Measurements from ENCODE around the gene NEDD8.

Gene NEDD8

GRCh38 chr14:24192933-24193332 lies 39.2 kb downstream of the NEDD8 start:
- no peak for ATAC-seq
- TF ChIP-seq CSDC2 (CRISPR knock-in tag; IDR thresholded peaks at IDR 0.05): no peak

- TF ChIP-seq PPARA (CRISPR knock-in tag; IDR thresholded peaks at IDR 0.05; ENCODE audit: borderline replicate concordance) (no peak), PATZ1 (CRISPR knock-in tag; IDR thresholded peaks at IDR 0.05; ENCODE audit: borderline replicate concordance) (no peak), ZNF565 (CRISPR knock-in tag; conservative IDR thresholded peaks at IDR 0.05; ENCODE audit: low read depth) (no peak), ARNTL (CRISPR knock-in tag; IDR thresholded peaks at IDR 0.05; ENCODE audit: borderline replicate concordance, low read depth) (no peak), ZNF70 (CRISPR knock-in tag; IDR thresholded peaks at IDR 0.05) (no peak), TCF4 (CRISPR knock-in tag; IDR thresholded peaks at IDR 0.05; ENCODE audit: borderline replicate concordance) (no peak)
- no peak for ATAC-seq
These were observed 41.8 kb downstream of the NEDD8 start for GRCh38 chr14:24190416-24190815.

GRCh38 chr14:24189460-24189859 lies 42.7 kb downstream of the NEDD8 start:
- TF ChIP-seq GLIS3 (CRISPR knock-in tag; IDR thresholded peaks at IDR 0.05): no peak
- TF ChIP-seq OSR1 (CRISPR knock-in tag; IDR thresholded peaks at IDR 0.05): no peak
- TF ChIP-seq ZC3H10 (CRISPR knock-in tag; IDR thresholded peaks at IDR 0.05): no peak
- TF ChIP-seq PPARA (CRISPR knock-in tag; IDR thresholded peaks at IDR 0.05; ENCODE audit: borderline replicate concordance): no peak
- no peak for TF ChIP-seq CSDC2 (CRISPR knock-in tag; IDR thresholded peaks at IDR 0.05)
- no peak for TF ChIP-seq ZNF8 (CRISPR knock-in tag; IDR thresholded peaks at IDR 0.05)
- no peak for TF ChIP-seq POU6F1 (CRISPR knock-in tag; IDR thresholded peaks at IDR 0.05; ENCODE audit: borderline replicate concordance, low read depth)
- TF ChIP-seq ESRRG (CRISPR knock-in tag; IDR thresholded peaks at IDR 0.05): no peak
- no peak for ATAC-seq

DNA sequence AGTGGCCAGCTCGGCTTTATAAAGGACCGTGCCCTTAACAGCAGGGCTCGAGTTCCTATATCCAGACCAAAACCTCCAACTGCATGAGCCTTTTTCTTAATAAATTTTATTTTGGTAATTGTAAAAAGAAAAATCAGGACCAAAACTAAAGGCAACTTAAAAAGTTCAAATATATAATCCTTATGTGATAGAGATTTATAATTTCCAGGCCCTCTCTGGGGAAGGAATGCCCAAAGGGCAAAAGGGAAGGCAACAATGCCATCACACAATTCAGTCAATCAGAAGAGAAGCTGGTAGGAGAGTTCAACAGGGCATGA lies 43.1 kb downstream of the NEDD8 start:
- TF ChIP-seq GLIS3 (CRISPR knock-in tag; IDR thresholded peaks at IDR 0.05): no peak
- no peak for TF ChIP-seq OSR1 (CRISPR knock-in tag; IDR thresholded peaks at IDR 0.05)
- no peak for TF ChIP-seq ZNF8 (CRISPR knock-in tag; IDR thresholded peaks at IDR 0.05)
- no peak for TF ChIP-seq ZFP3 (CRISPR knock-in tag; IDR thresholded peaks at IDR 0.05)
- ATAC-seq: no peak

- TF ChIP-seq ZNF70 (CRISPR knock-in tag; IDR thresholded peaks at IDR 0.05) (no peak), ZNF8 (CRISPR knock-in tag; IDR thresholded peaks at IDR 0.05) (0 out of 2 replicates have a peak, but pooled peaks have one; percentile 16)
- peak; percentile 92 for ATAC-seq
These were observed 43.7 kb downstream of the NEDD8 start, which contains the start of gene IPO4 for GRCh38 chr14:24188251-24189058. IPO4 (minus strand) TSS chr14:24188816; CDS start chr14:24188787, 29 bp downstream.

- no peak for ATAC-seq
- TF ChIP-seq GLIS3 (CRISPR knock-in tag; IDR thresholded peaks at IDR 0.05): no peak
These were observed 44.6 kb downstream of the NEDD8 start for GRCh38 chr14:24187539-24187915.

DNA sequence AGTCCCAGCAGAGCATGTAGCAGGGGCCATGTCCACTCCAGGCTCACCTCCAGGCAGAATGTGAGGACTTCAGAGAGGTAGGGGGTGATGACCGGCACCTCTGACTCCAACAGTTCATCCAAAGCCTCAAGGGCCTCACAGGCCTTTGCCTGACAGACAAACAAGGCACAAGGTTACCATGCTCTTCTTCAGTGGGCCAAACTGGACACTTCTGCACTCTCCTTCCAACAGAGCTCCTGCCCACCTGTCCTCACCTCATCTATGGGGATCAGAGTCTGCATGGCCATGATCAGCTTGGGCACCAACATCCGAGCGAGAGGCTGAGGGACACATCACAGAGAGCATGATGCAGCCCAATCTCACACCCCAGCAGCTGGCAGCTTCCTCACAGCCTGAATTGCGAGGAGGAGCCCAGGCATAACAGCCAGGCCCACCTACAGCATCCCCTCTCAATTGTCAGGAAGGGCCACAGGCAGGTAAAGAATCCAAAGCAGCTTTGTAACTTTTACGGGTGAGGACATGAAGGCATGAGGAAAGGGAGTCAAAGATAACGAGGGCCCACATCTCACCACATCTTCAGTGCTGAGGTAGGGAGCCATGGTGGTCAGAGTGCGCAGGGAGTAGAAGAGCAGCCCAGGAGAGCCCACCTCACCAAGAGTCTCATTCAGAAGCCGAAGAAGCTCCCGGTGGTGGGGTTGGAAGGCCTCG lies 45.2 kb downstream of the NEDD8 start:
- ATAC-seq: no peak
- TF ChIP-seq PPARA (CRISPR knock-in tag; IDR thresholded peaks at IDR 0.05; ENCODE audit: borderline replicate concordance) (no peak), GLIS3 (CRISPR knock-in tag; IDR thresholded peaks at IDR 0.05) (no peak), OSR1 (CRISPR knock-in tag; IDR thresholded peaks at IDR 0.05) (no peak), TCF4 (CRISPR knock-in tag; IDR thresholded peaks at IDR 0.05; ENCODE audit: borderline replicate concordance) (no peak), ZC3H10 (CRISPR knock-in tag; IDR thresholded peaks at IDR 0.05) (no peak)

DNA sequence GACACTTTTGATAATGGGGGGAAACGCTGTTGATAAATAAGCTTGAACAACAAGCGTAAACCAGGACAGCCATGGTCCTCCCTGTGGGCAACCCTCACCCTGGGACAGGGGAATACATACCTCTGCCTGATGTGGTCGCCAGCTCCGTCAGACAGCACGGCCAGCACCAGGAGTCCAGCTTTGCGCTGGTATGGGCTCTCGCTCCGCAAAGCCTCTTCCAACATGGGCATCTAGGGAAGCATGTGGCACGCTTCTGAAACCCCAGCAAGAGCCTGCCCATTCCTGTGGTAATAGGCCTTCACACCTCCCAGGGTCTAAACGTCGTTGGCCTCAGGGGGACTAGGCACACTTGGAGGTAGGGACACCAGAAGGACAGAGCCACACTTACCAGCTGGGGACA lies 46.4 kb downstream of the NEDD8 start:
- ATAC-seq: no peak
- TF ChIP-seq, protein P1, sequence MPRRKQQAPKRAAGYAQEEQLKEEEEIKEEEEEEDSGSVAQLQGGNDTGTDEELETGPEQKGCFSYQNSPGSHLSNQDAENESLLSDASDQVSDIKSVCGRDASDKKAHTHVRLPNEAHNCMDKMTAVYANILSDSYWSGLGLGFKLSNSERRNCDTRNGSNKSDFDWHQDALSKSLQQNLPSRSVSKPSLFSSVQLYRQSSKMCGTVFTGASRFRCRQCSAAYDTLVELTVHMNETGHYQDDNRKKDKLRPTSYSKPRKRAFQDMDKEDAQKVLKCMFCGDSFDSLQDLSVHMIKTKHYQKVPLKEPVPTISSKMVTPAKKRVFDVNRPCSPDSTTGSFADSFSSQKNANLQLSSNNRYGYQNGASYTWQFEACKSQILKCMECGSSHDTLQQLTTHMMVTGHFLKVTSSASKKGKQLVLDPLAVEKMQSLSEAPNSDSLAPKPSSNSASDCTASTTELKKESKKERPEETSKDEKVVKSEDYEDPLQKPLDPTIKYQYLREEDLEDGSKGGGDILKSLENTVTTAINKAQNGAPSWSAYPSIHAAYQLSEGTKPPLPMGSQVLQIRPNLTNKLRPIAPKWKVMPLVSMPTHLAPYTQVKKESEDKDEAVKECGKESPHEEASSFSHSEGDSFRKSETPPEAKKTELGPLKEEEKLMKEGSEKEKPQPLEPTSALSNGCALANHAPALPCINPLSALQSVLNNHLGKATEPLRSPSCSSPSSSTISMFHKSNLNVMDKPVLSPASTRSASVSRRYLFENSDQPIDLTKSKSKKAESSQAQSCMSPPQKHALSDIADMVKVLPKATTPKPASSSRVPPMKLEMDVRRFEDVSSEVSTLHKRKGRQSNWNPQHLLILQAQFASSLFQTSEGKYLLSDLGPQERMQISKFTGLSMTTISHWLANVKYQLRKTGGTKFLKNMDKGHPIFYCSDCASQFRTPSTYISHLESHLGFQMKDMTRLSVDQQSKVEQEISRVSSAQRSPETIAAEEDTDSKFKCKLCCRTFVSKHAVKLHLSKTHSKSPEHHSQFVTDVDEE (CRISPR knock-in tag; IDR thresholded peaks at IDR 0.05): no peak
- TF ChIP-seq POU6F1 (CRISPR knock-in tag; IDR thresholded peaks at IDR 0.05; ENCODE audit: borderline replicate concordance, low read depth) (no peak), ZFP3 (CRISPR knock-in tag; IDR thresholded peaks at IDR 0.05) (no peak), CSRNP3 (CRISPR knock-in tag; IDR thresholded peaks at IDR 0.05) (no peak), ZNF70 (CRISPR knock-in tag; IDR thresholded peaks at IDR 0.05) (no peak)
